Chondrocyte (in vitro differentiated cells): Measurements from ENCODE around the gene SPAG6. TPM values are rescaled to one million over a fixed set of nuclear protein-coding genes. Genes with fewer than 3 reads are reported as not detected.

Experiments
- DNase-seq: peaks from one replicate; pipeline ENCODE4 v3.0.0; 2021; ENCODE audit warnings: mixed read lengths, low spot score
- H3K27ac Mint-ChIP-seq: one replicate; pipeline ENCODE4 v1.8.0; 2021; ENCODE audit warnings: mild to moderate bottlenecking, moderate library complexity, mixed read lengths; ENCODE audit not compliant: unreplicated experiment
- H3K27me3 Mint-ChIP-seq: 2 replicates; pipeline ENCODE4 v1.8.0; 2021; ENCODE audit warnings: low read depth, mixed read lengths
- H3K36me3 Mint-ChIP-seq: 2 replicates; pipeline ENCODE4 v1.8.0; 2021; ENCODE audit warnings: low read depth, mixed read lengths
- H3K4me1 Mint-ChIP-seq: 2 replicates; pipeline ENCODE4 v1.8.0; 2021; ENCODE audit warnings: low read depth, mild to moderate bottlenecking, mixed read lengths
- H3K4me3 Mint-ChIP-seq: one replicate; pipeline ENCODE4 v1.8.0; 2021; ENCODE audit warnings: mild to moderate bottlenecking, moderate library complexity, mixed read lengths; ENCODE audit not compliant: unreplicated experiment
- H3K9me3 Mint-ChIP-seq: 2 replicates; pipeline ENCODE4 v1.8.0; 2021; ENCODE audit warnings: low read depth, mixed read lengths
- total RNA-seq: library from RNA; stranded (reverse); gene quantifications from 3 replicates; pipeline ENCODE4 v1.2.1, GENCODE V29; 2021
- TF ChIP-seq, protein P1 (sequence below): fragments of 200-600 bp; sonication (generic); IDR thresholded peaks from 2 replicates; pipeline ENCODE4 v1.5.0; 2021; ENCODE audit warnings: antibody characterized with exemption, mild to moderate bottlenecking, moderate library complexity

Gene SPAG6
- total RNA-seq, 1 donor from 2014 or later: not detected

DNA sequence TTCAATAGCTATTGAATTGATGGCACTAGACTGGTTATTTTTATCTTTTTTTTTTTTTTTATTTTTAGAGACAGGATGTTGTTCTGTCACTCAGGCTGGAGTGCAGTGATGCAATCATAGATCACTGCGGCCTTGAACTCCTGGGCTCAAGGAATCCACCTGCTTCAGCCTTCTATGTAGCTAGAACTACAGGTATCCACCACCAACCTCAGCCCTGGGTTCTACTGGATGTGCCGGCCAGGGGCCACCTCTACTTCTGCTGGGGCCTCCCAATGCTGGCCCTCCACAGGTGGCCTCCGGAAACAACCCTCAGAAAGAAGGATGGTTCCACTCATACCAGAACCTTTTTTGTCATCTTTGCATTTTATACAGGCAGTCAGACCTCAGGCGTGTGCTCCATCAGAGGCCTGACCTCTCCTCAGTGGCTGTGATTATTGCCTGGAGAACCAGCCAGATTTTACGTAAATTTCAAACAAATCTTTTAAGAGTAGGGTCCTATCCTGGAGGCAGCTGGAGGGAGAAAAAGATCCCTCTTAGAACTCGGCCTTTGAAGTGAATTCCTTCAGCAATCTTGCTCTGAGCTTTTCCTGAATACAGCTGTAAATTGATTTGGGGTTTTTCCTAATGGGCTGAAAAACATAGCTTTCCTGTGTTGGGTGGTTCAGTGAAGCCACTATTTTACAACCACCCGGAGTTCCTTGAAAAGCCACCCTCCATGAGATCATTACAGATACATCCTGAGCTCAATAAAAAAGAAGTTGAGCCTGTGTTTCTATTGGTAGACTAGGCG is 110.0 kb downstream of the SPAG6 start:
- Mint-ChIP-seq H3K4me1 (peaks cover 9% of the 10 kb centered on the region), H3K27me3 (no peaks in the 10 kb centered on the region), H3K4me3 (no peak overlapping the region), H3K27ac (no peak overlapping the region), H3K36me3 (no peaks in the 10 kb centered on the region), H3K9me3 (no peaks in the 10 kb centered on the region)
- TF ChIP-seq, protein P1, sequence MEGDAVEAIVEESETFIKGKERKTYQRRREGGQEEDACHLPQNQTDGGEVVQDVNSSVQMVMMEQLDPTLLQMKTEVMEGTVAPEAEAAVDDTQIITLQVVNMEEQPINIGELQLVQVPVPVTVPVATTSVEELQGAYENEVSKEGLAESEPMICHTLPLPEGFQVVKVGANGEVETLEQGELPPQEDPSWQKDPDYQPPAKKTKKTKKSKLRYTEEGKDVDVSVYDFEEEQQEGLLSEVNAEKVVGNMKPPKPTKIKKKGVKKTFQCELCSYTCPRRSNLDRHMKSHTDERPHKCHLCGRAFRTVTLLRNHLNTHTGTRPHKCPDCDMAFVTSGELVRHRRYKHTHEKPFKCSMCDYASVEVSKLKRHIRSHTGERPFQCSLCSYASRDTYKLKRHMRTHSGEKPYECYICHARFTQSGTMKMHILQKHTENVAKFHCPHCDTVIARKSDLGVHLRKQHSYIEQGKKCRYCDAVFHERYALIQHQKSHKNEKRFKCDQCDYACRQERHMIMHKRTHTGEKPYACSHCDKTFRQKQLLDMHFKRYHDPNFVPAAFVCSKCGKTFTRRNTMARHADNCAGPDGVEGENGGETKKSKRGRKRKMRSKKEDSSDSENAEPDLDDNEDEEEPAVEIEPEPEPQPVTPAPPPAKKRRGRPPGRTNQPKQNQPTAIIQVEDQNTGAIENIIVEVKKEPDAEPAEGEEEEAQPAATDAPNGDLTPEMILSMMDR: no peak
- no peak for DNase-seq

DNA sequence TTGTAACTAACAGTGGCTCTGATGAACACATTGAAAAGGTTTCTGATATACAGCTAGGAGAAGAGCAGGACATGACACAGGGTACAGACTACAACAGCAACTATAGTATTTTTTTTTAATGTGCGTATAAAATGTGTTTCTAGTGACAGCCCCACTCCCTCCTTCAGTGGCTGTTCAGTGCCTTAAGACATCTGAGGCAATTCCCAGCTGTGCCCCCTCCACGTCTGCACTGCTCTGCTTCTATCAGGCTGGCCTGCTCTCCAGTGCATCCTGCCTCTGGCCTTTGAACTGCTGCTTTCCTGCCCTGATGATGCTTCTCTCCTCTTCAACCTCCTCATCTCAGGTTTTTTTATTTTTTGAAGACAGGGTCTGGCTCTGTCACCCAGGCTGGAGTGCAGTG is 111.2 kb downstream of the SPAG6 start:
- no peak for DNase-seq
- Mint-ChIP-seq H3K4me3 (no peak overlapping the region), H3K4me1 (peaks cover 11% of the 10 kb centered on the region), H3K27me3 (no peaks in the 10 kb centered on the region), H3K27ac (no peak overlapping the region), H3K9me3 (no peaks in the 10 kb centered on the region), H3K36me3 (no peaks in the 10 kb centered on the region)
- TF ChIP-seq, protein P1: no peak

DNA sequence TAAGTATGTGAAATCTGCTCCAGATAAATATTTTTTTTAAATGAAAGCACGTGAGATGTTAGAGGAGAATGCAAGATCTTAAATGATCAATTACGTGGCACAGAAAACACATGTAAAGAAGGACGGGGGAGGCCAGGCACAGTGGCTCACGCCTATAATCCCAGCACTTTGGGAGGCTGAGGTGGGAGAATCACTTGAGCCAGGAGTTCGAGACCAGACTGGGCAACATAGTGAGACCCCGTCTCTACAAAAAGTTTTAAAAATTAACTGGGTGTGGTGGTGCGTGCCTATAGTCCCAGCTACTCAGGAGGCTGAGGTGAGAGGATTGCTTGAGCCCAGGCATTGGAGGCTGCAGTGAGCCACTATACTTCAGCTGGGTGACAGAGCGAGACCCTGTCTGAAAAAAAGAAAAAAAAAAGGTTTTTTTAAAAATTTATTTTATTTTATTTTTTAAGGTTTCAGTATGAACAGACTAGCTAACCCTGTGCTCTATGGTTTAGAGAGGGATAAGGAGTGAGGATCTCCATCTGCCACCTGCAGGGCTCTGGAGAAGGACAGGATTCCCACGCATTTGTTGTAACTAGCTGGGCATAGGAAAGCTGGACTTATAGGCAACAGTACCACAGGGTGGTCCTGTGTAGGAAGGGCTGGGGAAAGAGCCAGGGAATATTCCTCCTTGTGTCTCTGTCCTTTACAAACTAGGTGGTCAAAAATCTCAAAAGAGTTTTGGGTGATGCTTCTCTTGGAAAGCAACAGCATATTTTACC is 113.2 kb downstream of the SPAG6 start:
- DNase-seq: no peak
- Mint-ChIP-seq H3K4me1 (peaks cover 24% of the 10 kb centered on the region), H3K9me3 (no peaks in the 10 kb centered on the region), H3K27ac (no peak overlapping the region), H3K36me3 (no peaks in the 10 kb centered on the region), H3K4me3 (no peak overlapping the region), H3K27me3 (no peaks in the 10 kb centered on the region)
- TF ChIP-seq, protein P1: no peak

DNA sequence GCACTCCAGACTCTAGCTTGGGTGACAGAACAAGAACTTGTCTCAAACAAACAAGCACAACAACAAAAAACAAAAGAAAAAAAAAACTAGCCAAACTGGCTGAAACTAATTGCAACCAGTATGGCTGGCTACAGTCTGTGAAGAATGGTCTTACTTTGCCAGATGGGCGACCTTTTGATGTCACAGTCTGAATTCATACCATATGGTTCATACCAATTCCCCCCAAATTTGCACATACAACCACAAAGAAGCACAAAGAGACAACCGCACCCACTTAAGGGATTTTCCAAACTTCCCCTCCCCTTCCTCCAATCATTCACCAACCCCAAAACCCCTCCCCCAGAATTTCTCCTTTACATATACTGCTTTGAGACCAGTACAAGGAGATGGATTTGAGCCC is 114.2 kb downstream of the SPAG6 start:
- no peaks in the 10 kb centered on the region for H3K27me3 Mint-ChIP-seq
- H3K36me3 Mint-ChIP-seq: no peaks in the 10 kb centered on the region
- H3K4me3 Mint-ChIP-seq: no peak overlapping the region
- TF ChIP-seq, protein P1: no peak
- no peaks in the 10 kb centered on the region for H3K9me3 Mint-ChIP-seq
- no peak for DNase-seq
- no peak overlapping the region for H3K27ac Mint-ChIP-seq
- peaks cover 28% of the 10 kb centered on the region for H3K4me1 Mint-ChIP-seq

DNA sequence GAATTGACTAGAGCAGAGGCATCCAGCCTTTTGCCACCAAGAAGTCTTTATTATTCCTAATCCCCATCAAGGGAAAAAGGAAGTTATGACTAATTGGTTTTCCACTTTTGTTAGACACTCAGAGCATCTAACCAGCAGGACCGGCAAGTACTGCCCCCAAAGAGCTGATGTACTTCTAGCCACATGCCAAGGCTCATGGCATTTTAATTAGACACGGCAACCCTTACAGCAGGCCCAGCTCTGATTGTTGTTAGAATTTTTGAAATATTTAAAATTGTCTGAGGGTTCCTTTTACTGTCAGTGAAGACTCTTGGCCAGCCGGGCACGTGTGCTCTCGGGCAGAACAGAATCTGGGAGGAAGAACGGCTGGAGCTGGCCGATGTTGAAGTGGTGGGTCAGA is 114.8 kb downstream of the SPAG6 start:
- no peaks in the 10 kb centered on the region for H3K36me3 Mint-ChIP-seq
- H3K27ac Mint-ChIP-seq: peak overlapping the region; percentile 29
- no peaks in the 10 kb centered on the region for H3K27me3 Mint-ChIP-seq
- DNase-seq: no peak
- TF ChIP-seq, protein P1: no peak
- H3K9me3 Mint-ChIP-seq: no peaks in the 10 kb centered on the region
- H3K4me3 Mint-ChIP-seq: no peak overlapping the region
- H3K4me1 Mint-ChIP-seq: peaks cover 29% of the 10 kb centered on the region
